ENCODE measurements around the gene CISTR.
"Not testable (repeated sequence)": the region's sequence is repeated elsewhere in the genome, so short reads cannot be mapped to it uniquely, and the experiment has no call there.

DNA sequence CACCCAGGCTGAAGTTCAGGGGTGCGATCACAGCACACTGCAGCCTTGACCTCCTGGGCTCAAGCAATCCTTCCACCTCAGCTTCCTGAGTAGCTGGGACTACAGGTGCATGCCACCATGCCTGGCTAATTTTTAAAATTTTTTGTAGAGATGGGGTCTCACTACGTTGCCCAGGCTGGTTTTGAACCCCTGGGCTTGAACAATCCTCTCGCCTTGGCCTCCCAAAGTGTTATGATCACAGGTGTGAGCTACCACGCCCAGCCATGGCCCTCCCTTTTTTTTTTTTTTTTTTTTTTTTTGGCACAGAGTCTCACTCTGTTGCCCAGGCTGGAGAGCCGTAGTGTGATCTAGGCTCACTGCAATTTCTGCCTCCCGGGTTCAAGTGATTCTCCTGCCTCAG, 33.2 kb downstream of the CISTR start:
- TF ChIP-seq, protein P1, sequence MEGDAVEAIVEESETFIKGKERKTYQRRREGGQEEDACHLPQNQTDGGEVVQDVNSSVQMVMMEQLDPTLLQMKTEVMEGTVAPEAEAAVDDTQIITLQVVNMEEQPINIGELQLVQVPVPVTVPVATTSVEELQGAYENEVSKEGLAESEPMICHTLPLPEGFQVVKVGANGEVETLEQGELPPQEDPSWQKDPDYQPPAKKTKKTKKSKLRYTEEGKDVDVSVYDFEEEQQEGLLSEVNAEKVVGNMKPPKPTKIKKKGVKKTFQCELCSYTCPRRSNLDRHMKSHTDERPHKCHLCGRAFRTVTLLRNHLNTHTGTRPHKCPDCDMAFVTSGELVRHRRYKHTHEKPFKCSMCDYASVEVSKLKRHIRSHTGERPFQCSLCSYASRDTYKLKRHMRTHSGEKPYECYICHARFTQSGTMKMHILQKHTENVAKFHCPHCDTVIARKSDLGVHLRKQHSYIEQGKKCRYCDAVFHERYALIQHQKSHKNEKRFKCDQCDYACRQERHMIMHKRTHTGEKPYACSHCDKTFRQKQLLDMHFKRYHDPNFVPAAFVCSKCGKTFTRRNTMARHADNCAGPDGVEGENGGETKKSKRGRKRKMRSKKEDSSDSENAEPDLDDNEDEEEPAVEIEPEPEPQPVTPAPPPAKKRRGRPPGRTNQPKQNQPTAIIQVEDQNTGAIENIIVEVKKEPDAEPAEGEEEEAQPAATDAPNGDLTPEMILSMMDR (IDR thresholded peaks at IDR 0.05), result not testable (repeated sequence)
- not testable (repeated sequence) for TF ChIP-seq POLR2A, POLR2AphosphoS5 (IDR thresholded peaks at IDR 0.05)

Data from stomach (tissue), 4 donors.